GM23338 (cell line): ENCODE measurements around the gene BTBD9. TPM values are rescaled to one million over a fixed set of nuclear protein-coding genes. Genes with fewer than 3 reads are reported as not detected.
A peak's percentile ranks its signal among the peaks of the same experiment; 100 is the strongest.

ENCODE experiments used
- ATAC-seq: fragments of 200-7000 bp; cut with Tn5 transposase; 3 replicates; pipeline ENCODE4 v1.9.1; 2020
- DNase-seq: peaks from one replicate; pipeline ENCODE4 v3.0.0-alpha.2; 2015; ENCODE audit warnings: low spot score
- H2AFZ ChIP-seq: fragments of 200-600 bp; sonication (generic); 2 replicates; pipeline ENCODE4 v1.8.0; 2016; ENCODE audit warnings: antibody characterized with exemption, mild to moderate bottlenecking, moderate library complexity
- H3F3A ChIP-seq: fragments of 200-600 bp; sonication (generic); replicated peaks from 2 replicates; pipeline ENCODE4 v1.8.0; 2017; ENCODE audit warnings: antibody characterized with exemption, mixed run types, low read depth
- H3K27ac ChIP-seq: fragments of 200-600 bp; sonication (generic); 2 replicates; pipeline ENCODE4 v1.6.1; 2016; ENCODE audit warnings: low read depth
- H3K27me3 ChIP-seq: fragments of 200-600 bp; sonication (generic); 2 replicates; pipeline ENCODE4 v1.8.0; 2016; ENCODE audit warnings: mild to moderate bottlenecking, mixed run types, moderate library complexity; ENCODE audit not compliant: insufficient read depth
- H3K36me3 ChIP-seq: fragments of 200-600 bp; sonication (generic); 2 replicates; pipeline ENCODE4 v1.8.0; 2016; ENCODE audit warnings: mild to moderate bottlenecking; ENCODE audit not compliant: insufficient read depth
- H3K4me1 ChIP-seq: fragments of 200-600 bp; sonication (generic); 2 replicates; pipeline ENCODE4 v1.8.0; 2016; ENCODE audit warnings: mild to moderate bottlenecking, moderate library complexity; ENCODE audit not compliant: insufficient read depth
- H3K4me2 ChIP-seq: fragments of 200-600 bp; sonication (generic); 2 replicates; pipeline ENCODE4 v1.7.1; 2017; ENCODE audit warnings: mixed run types
- H3K4me3 ChIP-seq: fragments of 200-600 bp; sonication (generic); 2 replicates; pipeline ENCODE4 v1.6.1; 2016; ENCODE audit warnings: mixed run types
- H3K79me2 ChIP-seq: fragments of 200-600 bp; sonication (generic); replicated peaks from 2 replicates; pipeline ENCODE4 v1.8.0; 2017; ENCODE audit warnings: mild to moderate bottlenecking; ENCODE audit not compliant: insufficient read depth
- H3K9me2 ChIP-seq: fragments of 200-600 bp; sonication (generic); 2 replicates; pipeline ENCODE4 v1.8.0; 2017; ENCODE audit not compliant: insufficient read depth
- H4K20me1 ChIP-seq: fragments of 200-600 bp; sonication (generic); replicated peaks from 2 replicates; pipeline ENCODE4 v1.8.0; 2017; ENCODE audit warnings: mild to moderate bottlenecking; ENCODE audit not compliant: insufficient read depth
- H3K27ac Mint-ChIP-seq: 2 replicates; pipeline ENCODE4 v1.8.0; 2020; ENCODE audit warnings: inconsistent platforms, mild to moderate bottlenecking, moderate library complexity, mixed read lengths
- H3K27me3 Mint-ChIP-seq: 3 replicates; pipeline ENCODE4 v1.8.0; 2022; ENCODE audit warnings: low read depth, mild to moderate bottlenecking, moderate library complexity, mixed read lengths, inconsistent platforms; ENCODE audit not compliant: insufficient read depth, poor library complexity
- H3K36me3 Mint-ChIP-seq: 3 replicates; pipeline ENCODE4 v1.8.0; 2021; ENCODE audit warnings: low read depth, mild to moderate bottlenecking, inconsistent platforms, moderate library complexity, mixed read lengths
- H3K4me1 Mint-ChIP-seq: 3 replicates; pipeline ENCODE4 v1.8.0; 2020; ENCODE audit warnings: mild to moderate bottlenecking, inconsistent platforms, mixed read lengths
- H3K4me3 Mint-ChIP-seq: 3 replicates; pipeline ENCODE4 v1.8.0; 2021; ENCODE audit warnings: moderate library complexity, mild to moderate bottlenecking, inconsistent platforms, mixed read lengths
- H3K9me3 Mint-ChIP-seq: 3 replicates; pipeline ENCODE4 v1.8.0; 2020; ENCODE audit warnings: moderate library complexity, mild to moderate bottlenecking, inconsistent platforms, mixed read lengths
- CREB1 ChIP-seq: fragments of 250-450 bp; sonication (Bioruptor Pico); IDR thresholded peaks from 2 replicates; pipeline ENCODE4 v1.5.0; 2020; ENCODE audit warnings: low read depth, mild to moderate bottlenecking, moderate library complexity
- CTCF ChIP-seq, 2 experiments: fragments of 200-600 bp in 1 of 2; sonication (generic) in 1 of 2; conservative IDR thresholded peaks; 2 replicates each; pipeline versions ENCODE4 v1.5.1 to v1.6.1; 2016 to 2017; ENCODE audit warnings: antibody characterized with exemption in 2 of 2, low read depth in 2 of 2, mild to moderate bottlenecking in 2 of 2, moderate library complexity in 1 of 2
- ETS1 ChIP-seq: IDR thresholded peaks from 2 replicates; pipeline ENCODE4 v1.6.1; 2016; ENCODE audit warnings: antibody characterized with exemption
- EZH2 ChIP-seq: fragments of 200-600 bp; sonication (generic); IDR thresholded peaks from one replicate; pipeline ENCODE4 v1.8.0; 2017; ENCODE audit warnings: antibody characterized with exemption, mild to moderate bottlenecking, low read depth; ENCODE audit not compliant: unreplicated experiment
- EZH2phosphoT487 ChIP-seq: fragments of 200-600 bp; sonication (generic); IDR thresholded peaks from one replicate; pipeline ENCODE4 v1.8.1; 2018; ENCODE audit warnings: antibody characterized with exemption; ENCODE audit not compliant: unreplicated experiment
- JUNB ChIP-seq: IDR thresholded peaks from one replicate; pipeline ENCODE4 v1.6.1; 2016; ENCODE audit warnings: antibody characterized with exemption; ENCODE audit not compliant: unreplicated experiment
- NANOG ChIP-seq: IDR thresholded peaks from 2 replicates; pipeline ENCODE4 v1.6.1; 2016; ENCODE audit warnings: antibody characterized with exemption, borderline replicate concordance
- POLR2AphosphoS5 ChIP-seq: IDR thresholded peaks from 2 replicates; pipeline ENCODE4 v1.6.1; 2016; ENCODE audit warnings: antibody characterized with exemption, low read depth
- REST ChIP-seq: IDR thresholded peaks from one replicate; pipeline ENCODE4 v1.6.1; 2018; ENCODE audit warnings: antibody characterized with exemption; ENCODE audit not compliant: unreplicated experiment
- STAT1 ChIP-seq: IDR thresholded peaks from one replicate; pipeline ENCODE4 v1.6.1; 2016; ENCODE audit warnings: antibody characterized with exemption; ENCODE audit not compliant: unreplicated experiment
- ZNF114 ChIP-seq: fragments of 250-450 bp; sonication (Bioruptor Pico); IDR thresholded peaks from 2 replicates; pipeline ENCODE4 v1.5.0; 2020; ENCODE audit warnings: mild to moderate bottlenecking, moderate library complexity
- ZNF331 ChIP-seq: fragments of 250-450 bp; sonication (Bioruptor Pico); IDR thresholded peaks from 2 replicates; pipeline ENCODE4 v1.5.0; 2020; ENCODE audit warnings: low read depth, mild to moderate bottlenecking, moderate library complexity
- ZNF462 ChIP-seq: fragments of 250-450 bp; sonication (Bioruptor Pico); IDR thresholded peaks from 2 replicates; pipeline ENCODE4 v1.5.0; 2020; ENCODE audit warnings: mild to moderate bottlenecking, moderate library complexity
- long read RNA-seq: library from polyadenylated mRNA; unstranded; transcript quantifications from one replicate; pipeline ENCODE4 v2.0.0, GENCODE V29; 2020; ENCODE audit not compliant: unreplicated experiment
- polyA plus RNA-seq: library from polyadenylated mRNA; unstranded; fragments of >200 nt; fragmentation: Nextera tagmentation; extraction: Ambion mirVana; gene quantifications from 2 replicates; pipeline ENCODE4 v1.2.1, GENCODE V29; 2016
- total RNA-seq: library from RNA; depleted of rRNA; stranded (reverse); fragments of >200 nt; shearing (Covaris generic); gene quantifications from 2 replicates; pipeline ENCODE4 v1.2.3, GENCODE V29; 2014; rRNA removed

The BTBD9 gene
- total RNA-seq (4.7 and 5.3 TPM in 2 replicates), polyA plus RNA-seq (3.2 and 4.2 TPM in 2 replicates)
- long read RNA-seq = 0 reads

GRCh38 chr6:38639498-38640215 lies at the start of gene BTBD9:
Gene BTBD9 (minus strand): TSS chr6:38639929.
- Histone ChIP-seq H3F3A (peaks cover 11% of the 10 kb centered on the region; the same call in 1 of the 2 replicates), H3K27me3 (no peaks in the 10 kb centered on the region), H2AFZ (peak within 1 kb of the TSS; percentile 100), H3K27ac (peak within 1 kb of the TSS; percentile 87), H3K36me3 (no peaks in the 10 kb centered on the region), H4K20me1 (no peaks in the 10 kb centered on the region), H3K79me2 (peaks cover 11% of the 10 kb centered on the region; the same call in 1 of the 2 replicates), H3K4me2 (peak within 1 kb of the TSS; percentile 98), H3K4me3 (peak within 1 kb of the TSS; percentile 97), H3K9me2 (no peaks in the 10 kb centered on the region), H3K4me1 (peaks cover 11% of the 10 kb centered on the region)
- peak within 1 kb of the TSS; percentile 85 for H3K4me3 Mint-ChIP-seq
- H3K36me3 Mint-ChIP-seq = no peaks in the 10 kb centered on the region
- DNase-seq (peak; percentile 86), ATAC-seq (peak; percentile 88)
- TF ChIP-seq ZNF462 (CRISPR knock-in tag) (no peak), JUNB (no peak), REST (no peak), ETS1 (no peak), EZH2phosphoT487 (no peak), POLR2AphosphoS5 (peak; percentile 55), ZNF114 (no peak), STAT1 (no peak), ZNF331 (CRISPR knock-in tag) (no peak), CREB1 (CRISPR knock-in tag) (peak; percentile 97), CTCF (conservative IDR thresholded peaks at IDR 0.05; ENCODE audit: low read depth in 2 of 2) (no peak), NANOG (no peak), EZH2 (no peak)
- H3K27me3 Mint-ChIP-seq = peaks cover 4% of the 10 kb centered on the region
- peaks cover 10% of the 10 kb centered on the region for H3K4me1 Mint-ChIP-seq
- H3K9me3 Mint-ChIP-seq = no peaks in the 10 kb centered on the region
- H3K27ac Mint-ChIP-seq = peak within 1 kb of the TSS; percentile 77
